B cell (primary cell): ENCODE data around the gene RS1.

Source experiments
- CTCF ChIP-seq: fragments of 200-600 bp; IDR thresholded peaks from one replicate; pipeline ENCODE4 v1.8.0; 2022; ENCODE audit warnings: antibody characterized with exemption, mild to moderate bottlenecking
- EZH2 ChIP-seq: IDR thresholded peaks from 2 replicates; pipeline ENCODE4 v1.6.1; 2012; ENCODE audit warnings: borderline replicate concordance, low read depth, mild to moderate bottlenecking, moderate library complexity, low read length; ENCODE audit not compliant: insufficient read depth, poor library complexity, severe bottlenecking

- TF ChIP-seq CTCF (no peak), EZH2 (no peak)
Measured at GRCh38 chrX:18594079-18594478, 77.8 kb downstream of the RS1 start.
